Endothelial cell (in vitro differentiated cells): ENCODE data around the gene LGALS9B. TPM values are rescaled to one million over a fixed set of nuclear protein-coding genes. Genes with fewer than 3 reads are reported as not detected.

Experiments
- total RNA-seq: library from RNA; stranded (reverse); fragmentation: NEBNext Ultra II Directional; extraction: Animal tissue kit (Norgen Biotek cat#: 25700); gene quantifications from one replicate; pipeline ENCODE4 v1.2.1, GENCODE V29; 2021; ENCODE audit not compliant: unreplicated experiment

LGALS9B gene
- total RNA-seq, 1 donor from 2014 or later, result not detected

Other genes starting within 250 kb of the LGALS9B start
- not detected for gene CDRT15L2, start 112.2 kb upstream of the LGALS9B start, total RNA-seq